Activated naive CD4-positive, alpha-beta T cell treated with Interleukin-2 at 50 U/mL for 16 hours (primary cell): ENCODE results near the gene FGR.
A peak's percentile ranks its signal among the peaks of the same experiment; 100 is the strongest.
"Not testable (repeated sequence)": the region's sequence is repeated elsewhere in the genome, so short reads cannot be mapped to it uniquely, and the experiment has no call there.

ENCODE experiments used
- DNase-seq: peaks from one replicate; pipeline ENCODE4 v3.0.0-alpha.2; 2020

Gene FGR

GRCh38 chr1:27634985-27635367 lies at the start of gene FGR:
TSS of gene FGR (minus strand) at chr1:27635185. CDS start at chr1:27623916, 11,269 bp downstream.
- DNase-seq, result no peak

- no peak for DNase-seq
These were observed 49.2 kb upstream of the FGR start for GRCh38 chr1:27684176-27684575.

GRCh38 chr1:27682351-27682944 lies 47.5 kb upstream of the FGR start:
- no peak for DNase-seq

GRCh38 chr1:27681580-27681979 lies 46.6 kb upstream of the FGR start:
- not testable (repeated sequence) for DNase-seq

GRCh38 chr1:27680225-27680791 lies 45.3 kb upstream of the FGR start:
- DNase-seq, result not testable (repeated sequence)

DNA sequence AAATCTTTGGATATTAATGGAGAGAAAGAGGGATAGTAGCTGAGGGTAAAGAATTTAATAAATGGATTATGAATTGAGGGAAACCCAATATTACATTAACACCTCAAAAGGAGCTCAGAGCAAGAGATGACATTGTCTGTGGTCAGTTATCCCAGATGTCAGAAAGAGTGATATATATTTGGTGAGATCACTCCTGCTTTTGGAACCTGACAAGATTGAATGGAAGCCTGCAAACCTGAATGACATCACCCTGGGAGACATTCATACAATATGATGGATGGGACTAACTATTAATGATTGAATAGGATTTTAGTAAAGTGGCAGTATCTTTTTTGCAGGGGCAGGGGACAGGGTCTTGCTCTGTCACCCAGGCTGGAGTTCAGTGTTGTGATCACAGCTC lies 43.8 kb upstream of the FGR start:
- no peak for DNase-seq

DNA sequence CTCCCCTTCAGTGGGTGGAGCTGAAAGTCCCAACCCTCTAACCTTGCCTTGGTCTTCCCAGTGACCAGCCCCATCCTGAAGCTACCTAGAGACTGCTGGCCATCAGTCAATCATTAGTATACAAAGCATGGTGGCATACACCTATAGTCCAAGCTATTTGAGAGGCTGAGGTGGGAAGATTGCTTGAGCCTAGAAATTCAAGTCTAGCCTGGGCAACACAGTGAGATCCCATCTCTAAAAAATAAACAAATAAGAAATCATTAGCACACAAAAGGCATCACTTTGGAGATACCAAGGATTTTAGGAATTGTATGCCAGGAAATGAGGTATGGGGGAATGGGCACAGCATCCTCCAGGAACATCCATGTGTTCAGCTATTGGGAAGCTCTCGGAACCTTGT lies 41.4 kb upstream of the FGR start:
- no peak for DNase-seq

DNA sequence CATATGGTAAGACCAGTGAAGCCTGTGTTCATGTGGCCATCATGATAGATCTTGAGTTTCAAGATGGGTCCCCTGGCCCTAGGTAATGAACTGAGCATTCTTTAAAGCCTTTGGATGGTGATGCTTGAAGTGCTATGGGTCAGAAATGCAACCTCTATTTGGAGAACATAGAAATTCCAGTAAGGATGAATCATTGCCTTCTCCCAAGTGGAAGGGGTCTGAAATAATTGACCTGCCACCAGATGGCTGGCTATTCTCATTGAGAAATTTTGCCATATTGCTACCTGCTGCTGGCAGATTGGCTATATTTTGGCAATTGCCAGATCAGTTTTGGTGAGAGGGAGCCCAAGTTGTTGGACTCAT lies 37.7 kb upstream of the FGR start:
- no peak for DNase-seq

GRCh38 chr1:27671964-27672749 lies 37.2 kb upstream of the FGR start, which contains the start of gene IFI6:
TSS of gene IFI6 (minus strand) at chr1:27672192. CDS start at chr1:27669314, 2,878 bp downstream.
- DNase-seq, result peak; percentile 77

- DNase-seq, result no peak
These were observed 34.9 kb upstream of the FGR start for GRCh38 chr1:27669876-27670275.

DNA sequence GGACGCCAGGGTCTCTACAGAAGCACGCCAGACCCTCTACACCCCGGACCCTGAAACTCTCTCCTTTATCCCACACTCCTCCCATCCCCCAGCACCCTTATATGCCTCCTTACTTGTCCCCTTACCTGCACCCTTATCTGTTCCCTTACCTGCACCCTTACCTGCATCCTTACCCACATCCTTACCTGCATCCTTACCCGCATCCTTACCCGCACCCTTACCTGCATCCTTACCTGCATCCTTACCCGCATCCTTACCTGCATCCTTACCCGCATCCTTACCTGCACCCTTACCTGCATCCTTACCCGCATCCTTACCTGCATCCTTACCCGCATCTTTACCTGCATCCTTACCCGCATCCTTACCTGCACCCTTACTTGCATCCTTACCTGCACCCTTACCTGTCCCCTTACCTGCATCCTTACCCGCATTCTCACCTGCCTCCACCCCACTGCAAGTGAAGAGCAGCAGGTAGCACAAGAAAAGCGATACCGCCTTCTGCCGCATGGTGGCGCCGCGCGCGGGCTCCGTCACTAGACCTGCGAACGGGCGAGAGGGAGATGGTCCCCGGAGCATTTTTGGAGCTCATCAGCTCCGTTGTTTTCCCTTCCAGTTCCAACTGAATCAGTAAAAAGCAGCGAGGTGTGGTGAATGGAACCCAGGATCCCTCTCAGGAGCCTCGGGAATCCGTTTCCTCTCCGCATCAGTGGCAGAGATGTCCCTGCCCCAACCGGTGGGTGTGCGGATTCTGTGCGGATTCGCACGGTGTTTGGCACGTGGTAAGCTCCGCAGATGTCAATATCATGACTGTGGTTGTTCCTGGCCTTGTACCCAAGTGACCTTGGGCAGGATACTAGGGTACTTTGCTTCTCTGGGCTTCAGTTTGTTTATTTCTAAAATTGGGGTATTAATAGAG lies 34.1 kb upstream of the FGR start:
- peak; percentile 89 for DNase-seq

DNA sequence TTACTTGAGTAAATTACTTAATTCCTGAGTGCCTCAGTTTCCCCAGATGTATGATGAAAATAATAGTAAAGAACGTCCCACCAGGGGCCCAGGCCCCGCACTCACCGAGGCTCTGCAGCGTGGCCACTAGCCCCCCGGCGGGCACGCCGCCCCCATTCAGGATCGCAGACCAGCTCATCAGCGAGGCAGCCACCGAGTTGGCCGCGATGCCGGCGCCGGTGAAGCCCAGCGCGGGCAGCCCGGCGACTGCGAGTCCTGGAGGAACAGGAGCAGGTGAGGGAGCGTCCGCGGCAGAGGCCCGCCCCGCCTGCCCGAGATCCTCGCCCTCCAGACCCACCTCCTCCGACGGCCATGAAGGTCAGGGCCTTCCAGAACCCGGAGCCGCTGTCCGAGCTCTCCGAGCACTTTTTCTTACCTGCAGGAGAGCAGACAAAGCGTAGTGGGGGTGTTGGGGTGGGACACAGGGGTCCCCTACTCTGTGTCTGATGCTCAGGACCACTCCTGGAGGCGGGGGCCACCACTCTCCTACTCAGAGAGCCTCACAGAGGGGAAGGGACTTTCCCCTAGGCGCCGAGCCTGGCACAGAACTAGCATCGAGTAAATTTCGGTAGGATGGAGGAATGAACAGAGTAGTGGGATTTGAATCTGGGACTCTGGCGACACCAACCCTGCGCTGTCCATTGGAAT lies 33.3 kb upstream of the FGR start:
- DNase-seq, result no peak

DNA sequence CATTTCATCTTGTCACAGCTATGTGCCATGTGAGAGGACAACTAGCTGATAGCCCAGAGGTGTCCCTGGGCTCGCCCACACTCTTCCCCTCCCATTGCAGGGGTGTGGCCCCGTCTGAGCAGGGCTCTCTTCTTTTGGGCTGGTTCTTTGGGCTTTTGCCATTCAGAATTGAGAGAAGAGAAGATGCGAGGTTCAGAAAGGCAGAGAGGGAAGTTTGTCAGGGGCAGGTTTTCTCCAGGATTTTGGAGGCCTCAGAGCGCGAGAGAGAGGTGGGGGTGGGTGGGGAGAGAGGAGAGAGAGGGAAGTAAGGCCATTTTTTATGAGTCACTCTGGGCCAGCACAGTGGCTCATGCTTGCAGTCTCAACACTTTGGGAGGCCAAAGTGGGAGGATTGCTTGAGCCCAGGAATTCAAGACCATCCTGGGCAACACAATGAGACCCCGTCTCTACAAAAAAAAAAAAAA lies 31.8 kb upstream of the FGR start:
- no peak for DNase-seq

DNA sequence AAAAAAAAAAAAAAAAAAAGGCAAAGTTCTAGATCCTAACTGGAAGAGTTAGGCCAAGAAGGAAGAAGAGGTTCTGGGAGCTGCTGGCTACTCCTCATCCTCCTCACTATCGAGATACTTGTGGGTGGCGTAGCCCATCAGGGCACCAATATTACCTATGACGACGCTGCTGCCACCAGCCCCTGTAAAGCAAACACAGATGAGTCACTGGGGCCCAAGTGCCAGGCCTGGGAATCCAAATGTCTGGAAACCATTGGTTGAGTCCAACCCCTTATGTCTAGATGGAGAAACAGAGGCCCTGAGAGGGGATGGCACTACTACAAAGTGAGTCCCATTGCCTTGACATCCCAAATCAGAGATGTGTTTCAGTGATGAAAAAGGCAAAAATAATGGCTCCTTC lies 31.3 kb upstream of the FGR start:
- no peak for DNase-seq

DNA sequence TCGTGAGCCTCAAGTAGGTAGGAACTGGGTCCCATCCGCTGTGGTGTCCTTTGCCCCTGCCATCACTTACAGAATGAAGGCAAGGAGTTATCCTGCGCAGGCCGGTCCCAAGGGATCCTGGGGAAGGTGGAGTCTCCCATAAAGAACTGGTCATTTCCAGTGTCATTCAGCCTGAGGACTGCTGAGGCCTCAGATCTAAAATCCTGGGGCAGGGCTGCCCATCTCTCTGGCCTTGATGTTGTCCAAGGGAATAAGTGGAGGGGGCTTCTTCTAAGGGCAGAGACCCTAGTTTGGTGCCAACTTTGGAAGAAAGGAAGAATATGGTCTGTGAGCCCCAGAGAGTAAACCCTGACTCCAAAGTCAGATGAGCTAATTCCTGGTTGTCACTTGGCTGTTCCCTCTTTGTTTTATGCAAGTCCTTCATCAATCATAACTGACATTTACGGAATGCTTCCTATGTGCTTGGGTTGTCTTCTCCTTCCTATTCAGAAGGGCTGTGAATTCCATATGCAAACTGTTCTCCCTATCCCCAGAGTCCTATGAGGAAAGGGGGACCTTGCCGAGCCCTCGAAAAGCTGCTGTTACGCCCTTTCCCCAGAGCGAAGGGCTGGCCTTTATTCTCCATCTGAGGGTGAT lies 30.1 kb upstream of the FGR start:
- DNase-seq, result no peak

- no peak for DNase-seq
These were observed 29.3 kb upstream of the FGR start for GRCh38 chr1:27664291-27664690.

DNA sequence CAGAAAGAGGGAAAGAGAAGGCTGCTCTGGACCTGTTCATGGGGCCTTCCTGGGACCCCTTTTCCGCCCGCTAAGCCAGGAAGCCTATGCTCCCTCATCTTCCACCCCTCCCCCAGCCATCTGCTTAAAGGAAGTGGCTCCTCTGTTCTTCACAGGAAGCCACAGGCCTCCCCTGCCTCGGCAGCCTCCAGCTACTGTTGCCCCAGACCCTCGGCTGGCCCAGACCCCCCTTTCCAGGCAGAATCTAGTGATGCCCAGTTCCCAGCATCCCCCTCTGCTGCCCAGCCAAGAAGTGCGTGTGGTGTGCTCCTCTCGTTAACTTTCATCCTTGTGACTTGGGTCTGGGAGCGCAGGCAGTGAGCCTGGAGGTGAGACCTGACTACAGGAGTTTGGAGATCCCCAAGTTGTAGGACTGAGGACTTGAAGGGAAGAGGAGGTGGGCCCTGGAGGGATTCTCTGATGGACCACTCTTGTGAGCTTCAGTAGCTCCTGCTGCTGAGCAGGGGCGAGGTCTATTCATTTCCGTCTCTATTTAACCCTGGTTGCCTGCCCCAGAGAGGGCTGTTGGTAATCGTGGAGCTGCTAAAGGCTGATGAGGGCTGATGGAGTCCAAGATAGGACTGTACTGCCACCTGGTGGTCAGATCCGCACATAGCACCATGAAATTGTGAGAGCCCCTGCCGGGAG lies 27.9 kb upstream of the FGR start:
- peak; percentile 91 for DNase-seq

GRCh38 chr1:27662261-27662660 lies 27.3 kb upstream of the FGR start:
- DNase-seq, result no peak

GRCh38 chr1:27661412-27662075 lies 26.6 kb upstream of the FGR start:
- DNase-seq, result no peak

GRCh38 chr1:27660300-27660835 lies 25.4 kb upstream of the FGR start:
- DNase-seq, result no peak
